ENCODE measurements around the gene ACTR5.
A peak's percentile ranks its signal among the peaks of the same experiment; 100 is the strongest.
"Not testable (repeated sequence)": the region's sequence is repeated elsewhere in the genome, so short reads cannot be mapped to it uniquely, and the experiment has no call there.

ACTR5 gene

DNA sequence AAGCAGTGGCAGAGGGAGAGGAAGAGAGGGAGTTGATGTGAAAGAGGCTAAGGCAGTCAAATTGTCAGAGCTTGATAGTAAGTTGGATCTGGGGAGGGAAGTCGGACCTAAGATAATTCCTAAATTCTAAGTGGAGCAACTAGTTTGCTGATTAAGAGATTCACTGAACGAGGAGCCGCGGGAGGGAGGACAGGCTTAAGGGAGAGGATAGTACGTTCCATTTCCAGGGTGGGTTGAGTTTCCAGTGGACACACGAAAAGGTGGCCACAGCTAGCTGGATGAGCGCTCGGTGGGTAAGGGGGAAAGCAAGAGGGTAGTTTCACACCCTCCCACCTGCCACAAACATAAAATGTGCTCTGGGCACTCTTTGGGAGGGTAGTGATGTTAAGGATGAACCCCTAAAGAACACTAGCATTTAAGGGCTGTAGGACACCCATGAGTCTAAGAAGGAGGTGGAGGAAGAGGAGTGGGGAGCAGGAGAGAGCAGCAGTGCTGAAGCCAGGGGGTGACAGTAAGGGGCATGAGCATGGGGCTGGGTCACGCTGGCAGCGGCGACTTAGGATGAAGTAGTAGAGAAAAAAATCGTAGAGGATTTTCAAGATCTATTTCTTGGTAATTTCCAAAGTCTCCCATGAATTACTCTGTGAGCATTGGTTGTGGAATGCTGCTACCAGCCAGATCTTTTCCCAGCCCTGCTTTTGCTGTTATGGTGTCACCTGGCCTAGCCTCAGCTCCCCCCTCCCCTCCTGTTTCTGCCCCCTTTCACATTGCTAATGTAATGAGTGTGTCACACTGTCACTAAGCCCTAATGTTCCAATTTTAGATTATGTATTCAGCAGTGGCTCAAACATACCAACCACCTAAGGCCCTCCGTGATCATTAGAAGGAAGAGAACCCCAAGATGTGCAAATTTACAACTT, 21.4 kb downstream of the ACTR5 start:
- no peak for DNase-seq

DNA sequence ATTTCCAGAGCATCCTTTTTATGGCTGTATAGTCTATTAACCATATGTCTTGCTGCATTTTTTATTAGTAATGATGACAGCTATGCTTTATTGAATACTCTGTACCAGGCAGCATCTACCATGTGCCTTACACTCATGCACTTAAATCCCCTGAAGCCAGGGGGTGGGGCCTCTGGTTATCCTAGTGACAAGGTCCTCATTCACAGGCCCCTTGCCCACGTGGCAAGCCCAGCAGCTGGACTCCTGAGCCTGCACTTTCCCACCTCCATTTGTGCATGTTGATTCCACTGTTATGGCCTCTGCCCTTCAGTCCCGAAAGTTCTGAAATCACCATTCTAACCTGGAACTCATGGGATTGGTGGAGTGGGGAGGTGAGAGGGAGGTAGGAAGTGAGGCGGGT, 22.3 kb downstream of the ACTR5 start:
- no peak for DNase-seq

DNA sequence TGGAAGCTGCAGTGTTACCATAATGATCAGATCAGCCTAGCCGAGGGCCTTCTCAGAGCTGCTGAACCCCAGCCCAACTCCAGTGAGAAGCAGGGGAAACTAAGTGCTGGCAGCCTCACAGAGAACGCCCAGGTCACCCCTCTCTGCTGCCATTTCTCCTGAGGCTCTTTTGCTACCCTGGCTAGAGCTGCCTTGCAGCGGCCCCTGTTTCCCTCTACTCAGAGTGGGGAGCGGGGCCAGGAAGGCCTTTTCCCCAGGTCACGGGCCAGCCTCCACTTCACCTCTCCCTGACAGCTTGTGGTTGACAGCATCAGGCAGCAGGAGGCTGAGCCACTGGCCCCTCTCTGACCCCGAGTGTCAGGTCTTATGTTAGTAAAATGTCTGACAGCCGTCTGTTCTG, 22.7 kb downstream of the ACTR5 start:
- no peak for DNase-seq

DNA sequence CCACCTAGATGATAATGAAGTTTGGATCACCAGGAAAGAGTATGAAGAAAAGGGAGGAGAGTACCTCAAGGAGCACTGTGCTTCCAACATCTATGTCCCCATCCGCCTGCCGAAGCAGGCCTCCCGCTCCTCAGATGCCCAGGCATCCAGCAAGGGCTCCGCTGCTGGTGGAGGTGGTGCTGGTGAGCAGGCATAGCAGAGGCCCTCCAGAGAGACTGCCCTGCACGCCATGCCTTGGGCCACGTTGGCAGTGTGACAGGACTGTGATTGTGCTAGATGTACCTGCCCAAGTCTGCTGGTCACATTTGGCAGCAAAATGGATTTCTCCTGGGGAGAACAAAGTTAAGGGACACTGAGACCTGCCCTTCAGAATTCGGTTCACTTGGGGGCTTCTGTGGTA, 23.4 kb downstream of the ACTR5 start:
- DNase-seq, result no peak

DNA sequence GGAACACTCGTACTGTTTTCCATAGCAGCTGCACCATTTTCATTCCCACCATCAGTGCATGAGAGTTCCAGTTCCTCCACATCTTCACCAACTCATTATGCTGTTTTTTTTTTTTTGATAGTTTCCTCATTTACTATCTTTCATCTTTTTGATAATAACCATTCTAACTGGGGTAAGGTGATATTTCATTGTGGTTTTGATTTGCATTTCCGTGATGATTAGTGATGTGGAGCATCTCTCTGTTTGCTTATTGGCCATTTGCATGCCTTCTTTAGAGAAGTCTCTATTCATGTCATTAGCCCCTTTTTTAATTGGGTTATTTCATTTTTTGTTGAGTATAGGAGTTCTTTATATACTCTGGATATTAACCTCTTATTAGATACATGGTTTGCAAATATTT, 25.9 kb downstream of the ACTR5 start:
- DNase-seq, result no peak

GRCh38 chr20:38776363-38776762, 28.1 kb downstream of the ACTR5 start:
- DNase-seq, result no peak

DNA sequence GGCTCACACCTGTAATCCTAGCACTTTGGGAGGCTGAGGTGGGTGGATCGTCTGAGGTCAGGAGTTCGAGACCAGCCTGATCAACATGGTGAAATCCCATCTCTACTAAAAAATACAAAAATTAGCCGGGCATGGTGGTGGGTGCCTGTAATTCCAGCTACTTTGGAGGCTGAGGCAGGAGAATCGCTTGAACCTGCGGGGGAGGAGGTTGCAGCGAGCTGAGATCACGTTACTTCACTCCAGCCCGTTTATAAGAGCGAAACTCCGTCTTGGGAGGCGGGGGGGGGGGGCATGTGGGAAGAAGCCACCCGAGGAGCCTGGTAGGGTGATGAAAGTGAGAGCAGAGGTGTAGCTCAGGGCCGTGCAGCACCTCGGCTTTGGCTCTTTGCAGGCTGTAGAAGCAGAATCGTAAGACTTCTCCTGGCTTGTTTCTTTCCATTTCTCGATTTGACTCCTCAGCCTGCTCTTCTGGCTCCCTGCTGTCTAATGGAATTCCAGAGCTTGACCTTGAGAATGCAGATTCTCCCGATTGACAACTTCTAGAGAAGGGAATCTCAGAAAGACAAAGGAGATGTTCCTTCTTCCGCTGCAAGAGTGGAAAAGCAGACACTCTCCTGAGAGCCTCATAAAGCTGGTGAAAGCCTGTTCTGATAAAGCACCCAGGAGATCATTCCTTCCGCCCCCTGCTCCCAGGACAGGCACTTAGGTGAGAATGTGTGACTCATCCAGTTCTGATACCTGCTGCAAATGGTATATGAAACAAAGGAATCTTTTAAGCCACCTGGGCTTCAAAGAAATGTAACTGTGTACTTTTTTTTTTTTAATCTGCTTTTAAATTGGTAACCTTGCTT, 31.2 kb downstream of the ACTR5 start:
- no peak for DNase-seq

- no peak for DNase-seq
Observed at GRCh38 chr20:38782275-38782674, 34.0 kb downstream of the ACTR5 start.

DNA sequence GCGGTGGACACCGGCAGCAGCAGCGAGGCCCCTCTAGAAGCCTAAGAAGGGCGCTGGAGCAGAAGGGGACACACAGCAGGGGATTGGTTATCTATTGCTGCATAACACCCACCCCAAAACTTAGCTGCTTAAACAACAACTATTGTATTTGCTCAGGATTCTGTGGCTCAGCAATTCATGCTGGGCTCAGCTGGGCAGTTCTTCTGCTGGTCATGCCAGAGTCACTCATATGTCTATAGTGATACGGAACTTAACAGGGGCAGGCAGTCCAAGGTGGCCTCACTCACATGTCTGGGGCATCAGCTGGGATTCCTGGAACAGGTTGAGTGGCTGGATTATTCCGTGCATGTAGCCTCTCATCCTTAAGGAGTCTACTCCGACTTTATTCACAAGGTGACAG, 39.6 kb downstream of the ACTR5 start:
- no peak for DNase-seq

DNA sequence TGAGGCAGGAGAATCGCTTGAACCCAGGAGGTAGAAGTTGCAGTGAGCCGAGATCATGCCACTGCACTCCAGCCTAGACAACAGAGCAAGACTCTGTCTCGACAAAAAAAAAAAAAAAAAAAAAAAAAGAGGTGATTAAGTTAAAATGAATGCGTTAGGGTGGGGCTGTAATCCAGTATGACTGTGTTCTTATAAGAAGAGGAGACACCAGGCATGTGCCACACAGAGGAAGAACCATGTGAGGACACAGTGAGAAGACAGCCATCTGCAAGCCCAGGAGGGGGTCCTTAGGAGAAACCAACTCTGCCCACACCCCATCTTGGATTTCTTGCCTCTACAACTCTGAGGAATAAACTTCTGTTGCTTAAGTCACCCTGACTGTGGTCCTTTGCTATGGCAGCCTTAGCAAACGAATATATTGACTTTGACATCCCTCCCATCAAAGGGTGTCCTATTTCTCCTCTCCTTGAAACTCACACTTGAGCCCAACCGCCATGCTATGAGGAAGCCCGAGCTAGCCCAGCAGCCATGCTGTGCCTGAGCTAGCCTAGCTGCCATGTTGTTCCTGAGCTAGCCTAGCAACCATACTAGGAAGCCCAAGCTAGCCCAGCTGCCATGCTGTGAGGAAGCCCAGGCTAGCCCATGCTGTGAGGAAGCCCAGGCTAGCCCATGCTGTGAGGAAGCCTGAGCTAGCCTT, 41.4 kb downstream of the ACTR5 start:
- DNase-seq, result no peak

GRCh38 chr20:38790200-38791053, 42.2 kb downstream of the ACTR5 start:
- no peak for DNase-seq

GRCh38 chr20:38791291-38791690, 43.0 kb downstream of the ACTR5 start:
- DNase-seq, result no peak

GRCh38 chr20:38791940-38792339, 43.7 kb downstream of the ACTR5 start:
- DNase-seq, result no peak

DNA sequence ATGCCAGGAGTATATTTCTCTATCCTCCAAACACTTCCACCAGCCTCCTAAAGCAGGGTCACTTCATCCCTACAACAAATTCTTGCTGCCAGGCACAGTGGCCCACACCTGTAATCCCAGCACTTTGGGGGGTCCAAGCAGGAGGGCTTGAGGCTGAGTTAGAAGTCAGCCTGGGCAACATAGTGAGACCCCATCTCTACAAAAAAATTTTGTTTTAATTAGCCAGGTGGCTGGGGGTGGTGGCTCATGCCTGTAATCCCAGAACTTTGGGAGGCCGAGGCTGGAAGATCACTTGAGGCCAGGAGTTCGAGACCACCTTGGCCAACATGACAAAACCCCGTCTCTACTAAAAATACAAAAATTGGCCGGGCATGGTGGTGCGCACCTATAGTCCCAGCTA, 45.8 kb downstream of the ACTR5 start:
- DNase-seq, result not testable (repeated sequence)

DNA sequence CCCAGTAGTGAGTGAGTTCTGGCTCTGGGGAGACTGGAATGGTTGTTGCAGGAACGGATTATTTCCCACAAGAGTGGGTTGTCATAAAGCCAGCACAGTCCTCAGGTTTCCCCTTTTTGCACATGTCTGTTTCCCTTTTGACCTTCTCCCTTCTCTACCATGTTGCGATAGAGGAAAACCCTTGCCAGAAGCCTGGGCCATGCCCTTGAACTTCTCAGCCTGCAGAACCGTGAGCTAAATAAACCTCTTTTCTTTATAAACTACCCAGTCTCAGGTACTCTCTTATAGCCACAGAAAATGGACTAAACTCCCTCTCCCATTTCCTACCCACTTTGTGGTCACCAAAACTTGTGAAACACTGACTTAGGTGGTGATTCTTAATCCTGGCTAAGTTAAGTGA, 50.0 kb downstream of the ACTR5 start:
- no peak for DNase-seq

DNA sequence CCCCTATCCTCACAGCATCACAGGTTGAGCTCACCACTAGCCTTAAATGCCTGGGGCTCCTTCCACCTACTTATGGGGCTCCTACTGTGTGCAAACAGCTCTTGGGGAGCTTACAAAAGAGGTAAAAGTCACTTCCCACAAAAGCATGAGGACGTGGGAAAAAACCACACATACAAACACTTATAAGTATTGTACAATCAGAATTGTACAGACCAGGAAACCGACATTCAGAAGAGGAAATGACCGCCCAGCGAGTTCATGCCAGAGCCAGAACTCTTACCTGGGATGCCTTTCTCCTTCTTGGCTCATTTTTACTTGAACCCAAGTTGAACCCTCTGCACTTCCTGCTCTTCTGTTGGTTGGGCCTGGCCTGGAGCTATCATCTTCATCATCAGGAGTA, 50.9 kb downstream of the ACTR5 start:
- DNase-seq, result peak; percentile 40

GRCh38 chr20:38800882-38801281, 52.6 kb downstream of the ACTR5 start:
- no peak for DNase-seq

- no peak for DNase-seq
Observed at GRCh38 chr20:38804221-38804620, 56.0 kb downstream of the ACTR5 start.

GRCh38 chr20:38804682-38805501, 56.6 kb downstream of the ACTR5 start:
- peak; percentile 80 for DNase-seq

DNA sequence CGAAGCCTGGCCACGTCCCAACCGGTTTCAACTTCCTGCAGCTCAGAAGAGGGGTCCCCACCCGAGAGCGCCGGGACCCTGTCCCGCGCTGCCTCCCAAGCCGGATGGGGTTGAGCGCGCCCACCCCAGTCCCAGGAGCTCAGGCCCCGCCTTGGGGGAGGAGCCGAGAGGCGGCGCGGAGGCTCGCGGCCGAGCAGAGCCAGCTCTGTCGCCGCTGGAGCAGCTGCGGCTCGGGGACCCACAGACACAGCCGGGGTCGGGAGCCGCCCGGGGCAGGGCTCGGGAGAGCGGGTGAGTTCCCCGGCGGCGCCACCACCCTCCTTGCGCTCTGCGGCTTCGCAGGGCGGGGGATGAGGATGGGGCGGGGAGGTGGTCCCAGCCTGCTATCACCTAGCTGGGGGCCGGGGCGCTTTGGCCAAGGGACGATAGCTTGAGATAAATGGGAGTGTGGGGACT, 57.3 kb downstream of the ACTR5 start, which contains the start of gene PPP1R16B:
Gene PPP1R16B (plus strand): TSS at position 196 of the 456 bp plus-strand sequence. CDS start 30,229 bp downstream, outside the sequence.
- no peak for DNase-seq

All from GF-D8 (cell line).